H1 (cell line): ENCODE results near the gene NLRX1. TPM values are rescaled to one million over a fixed set of nuclear protein-coding genes. Genes with fewer than 3 reads are reported as not detected.

Experiments used
- CTCF ChIA-PET: fragments of 300-600 bp; sonication (Branson Sonifier 250); formaldehyde crosslinking; loops from one replicate; lab custom pipeline; 2021; ENCODE audit not compliant: partially characterized antibody; lab: Charles Lee
- POLR2A ChIA-PET: fragments of 300-600 bp; sonication (Branson Sonifier 250); formaldehyde crosslinking; loops from one replicate; lab custom pipeline; 2021; ENCODE audit warnings: inconsistent platforms; ENCODE audit not compliant: partially characterized antibody; lab: Charles Lee
- DNase-seq, 2 experiments: peaks; one replicate each; pipeline versions ENCODE4 v3.0.0 to v3.0.0-alpha.2; 2010 to 2022; ENCODE audit warnings: low spot score in 2 of 2, low read depth in 1 of 2, mixed read lengths in 1 of 2
- FAIRE-seq: peaks from 2 replicates; lab custom pipeline; 2011; peaks lifted over from hg19 to GRCh38; lab: Jason Lieb, UNC
- H2AFZ ChIP-seq: 2 replicates; pipeline ENCODE4 v1.8.1; 2012; ENCODE audit warnings: low read length, inconsistent platforms
- H2AK5ac ChIP-seq: 2 replicates; pipeline ENCODE4 v1.6.1; 2013; ENCODE audit warnings: low read depth, low read length
- H2BK120ac ChIP-seq: replicated peaks from 2 replicates; pipeline ENCODE3; 2013; ENCODE audit warnings: low read depth, low read length, inconsistent platforms
- H2BK12ac ChIP-seq: 2 replicates; pipeline ENCODE4 v1.6.1; 2013; ENCODE audit warnings: low read depth, low read length
- H2BK15ac ChIP-seq: 2 replicates; pipeline ENCODE4 v1.6.1; 2013; ENCODE audit warnings: low read length
- H2BK20ac ChIP-seq: 2 replicates; pipeline ENCODE4 v1.6.1; 2013; ENCODE audit warnings: low read length
- H2BK5ac ChIP-seq: 2 replicates; pipeline ENCODE4 v1.6.1; 2013; ENCODE audit warnings: low read depth, low read length
- H3K14ac ChIP-seq: 2 replicates; pipeline ENCODE4 v1.6.1; 2013; ENCODE audit warnings: inconsistent platforms; ENCODE audit not compliant: insufficient read length
- H3K18ac ChIP-seq: 2 replicates; pipeline ENCODE4 v1.6.1; 2013; ENCODE audit warnings: low read length; ENCODE audit errors: extremely low read depth
- H3K23ac ChIP-seq: 2 replicates; pipeline ENCODE4 v1.6.1; 2013; ENCODE audit warnings: inconsistent platforms; ENCODE audit not compliant: insufficient read length
- H3K23me2 ChIP-seq: 2 replicates; pipeline ENCODE4 v1.6.1; 2013; ENCODE audit warnings: low read depth, low read length
- H3K27ac ChIP-seq: 2 replicates; pipeline ENCODE4 v1.6.1; 2011; ENCODE audit warnings: low read depth, low read length, inconsistent platforms
- H3K27me3 ChIP-seq, 4 experiments: replicated peaks in 1 of 4; 1 replicate in 1 of 4; 2 replicates in 3 of 4; pipeline versions ENCODE4 v1.6.1 to v1.8.1; 2011 to 2013; ENCODE audit warnings: low read length in 3 of 4, mild to moderate bottlenecking in 3 of 4, inconsistent platforms in 2 of 4, mixed read lengths in 2 of 4, moderate library complexity in 1 of 4; ENCODE audit not compliant: control insufficient read depth in 3 of 4, insufficient read depth in 3 of 4; ENCODE audit errors: extremely low read depth in 1 of 4
- H3K36me3 ChIP-seq, 4 experiments: 2 replicates each; pipeline versions ENCODE4 v1.6.1 to v1.8.1; 2011 to 2013; ENCODE audit warnings: mild to moderate bottlenecking in 4 of 4, low read length in 3 of 4, moderate library complexity in 2 of 4, control low read depth in 1 of 4, inconsistent platforms in 1 of 4; ENCODE audit not compliant: insufficient read depth in 4 of 4, control insufficient read depth in 2 of 4
- H3K4ac ChIP-seq: replicated peaks from 2 replicates; pipeline ENCODE3; 2013; ENCODE audit warnings: low read length, low read depth, mixed read lengths, inconsistent platforms; ENCODE audit not compliant: insufficient read length
- H3K4me1 ChIP-seq, 4 experiments: replicated peaks in 1 of 4; 1 replicate in 1 of 4; 2 replicates in 3 of 4; pipeline versions ENCODE4 v1.6.1 to v1.8.1; 2011 to 2013; ENCODE audit warnings: low read length in 3 of 4, inconsistent platforms in 2 of 4, mixed read lengths in 1 of 4; ENCODE audit not compliant: insufficient read depth in 4 of 4, control insufficient read depth in 3 of 4
- H3K4me2 ChIP-seq, 2 experiments: 2 replicates each; pipeline versions ENCODE4 v1.6.1 to v1.8.1; 2011 to 2013; ENCODE audit warnings: low read depth in 2 of 2, low read length in 2 of 2, control low read depth in 1 of 2, inconsistent platforms in 1 of 2, mild to moderate bottlenecking in 1 of 2; ENCODE audit not compliant: insufficient read depth in 1 of 2
- H3K4me3 ChIP-seq, 4 experiments: fragments of 200-600, 300-600 bp in 1 of 4; sonication (generic), shearing (Covaris generic), sonication (Bioruptor Twin) in 1 of 4; 2 replicates each; pipeline versions ENCODE4 v1.5.1 to v1.8.1; 2011 to 2016; ENCODE audit warnings: low read length in 4 of 4, low read depth in 3 of 4, control low read depth in 2 of 4, inconsistent platforms in 2 of 4, mild to moderate bottlenecking in 2 of 4, mixed read lengths in 1 of 4, moderate library complexity in 1 of 4; ENCODE audit not compliant: insufficient read depth in 2 of 4; ENCODE audit errors: extremely low read depth in 1 of 4
- H3K56ac ChIP-seq: replicated peaks from 2 replicates; pipeline ENCODE3; 2013; ENCODE audit warnings: low read depth, mild to moderate bottlenecking, mixed read lengths, low read length, inconsistent platforms; ENCODE audit not compliant: insufficient read length
- H3K79me1 ChIP-seq: 2 replicates; pipeline ENCODE4 v1.6.1; 2013; ENCODE audit warnings: low read depth, low read length, control low read depth
- H3K79me2 ChIP-seq, 2 experiments: 2 replicates each; pipeline versions ENCODE4 v1.6.1 to v1.8.1; 2012 to 2013; ENCODE audit warnings: low read length in 2 of 2, mild to moderate bottlenecking in 2 of 2, inconsistent platforms in 1 of 2; ENCODE audit not compliant: insufficient read depth in 2 of 2, control insufficient read depth in 1 of 2
- H3K9ac ChIP-seq, 4 experiments: replicated peaks in 1 of 4; 1 replicate in 1 of 4; 2 replicates in 3 of 4; pipeline versions ENCODE4 v1.6.1 to v1.8.1; 2011 to 2013; ENCODE audit warnings: low read depth in 3 of 4, low read length in 3 of 4, control low read depth in 2 of 4, mild to moderate bottlenecking in 2 of 4, moderate library complexity in 2 of 4, inconsistent platforms in 1 of 4; ENCODE audit errors: extremely low read depth in 1 of 4
- H3K9me3 ChIP-seq, 2 experiments: 2 replicates each; pipeline versions ENCODE4 v1.6.1 to v1.8.1; 2012 to 2013; ENCODE audit warnings: mild to moderate bottlenecking in 2 of 2, moderate library complexity in 2 of 2, control low read depth in 1 of 2, inconsistent platforms in 1 of 2, low read depth in 1 of 2, low read length in 1 of 2, mixed read lengths in 1 of 2; ENCODE audit not compliant: insufficient read depth in 2 of 2
- H4K20me1 ChIP-seq, 2 experiments: replicated peaks in 1 of 2; 2 replicates each; pipeline versions ENCODE3 to v1.8.1; 2011 to 2013; ENCODE audit warnings: inconsistent platforms in 2 of 2, low read length in 2 of 2, mild to moderate bottlenecking in 1 of 2; ENCODE audit not compliant: insufficient read depth in 2 of 2, control insufficient read depth in 1 of 2
- H4K5ac ChIP-seq: 2 replicates; pipeline ENCODE4 v1.6.1; 2013; ENCODE audit warnings: low read length, low read depth, mixed read lengths, inconsistent platforms; ENCODE audit not compliant: insufficient read length
- H4K8ac ChIP-seq: 2 replicates; pipeline ENCODE4 v1.8.0; 2013; ENCODE audit warnings: mild to moderate bottlenecking, moderate library complexity, low read length, inconsistent platforms; ENCODE audit not compliant: insufficient read depth; ENCODE audit errors: extremely low read depth
- H4K91ac ChIP-seq: replicated peaks from 2 replicates; pipeline ENCODE3; 2013; ENCODE audit warnings: low read length, mixed read lengths, inconsistent platforms; ENCODE audit not compliant: insufficient read length
- ASH2L ChIP-seq: fragments of 200-600, 300-600 bp; sonication (generic); IDR thresholded peaks from one replicate; pipeline ENCODE4 v1.7.1; 2017; ENCODE audit warnings: low read length
- CREB1 ChIP-seq: IDR thresholded peaks from 2 replicates; pipeline ENCODE4 v1.6.1; 2012; ENCODE audit warnings: inconsistent platforms
- CTCF ChIP-seq, 3 experiments: IDR thresholded peaks; 1 replicate in 2 of 3; 2 replicates in 1 of 3; pipeline versions ENCODE4 v1.5.1 to v1.6.1; 2011; ENCODE audit warnings: low read length in 3 of 3, mild to moderate bottlenecking in 3 of 3, inconsistent platforms in 2 of 3, low read depth in 1 of 3, moderate library complexity in 1 of 3; ENCODE audit not compliant: insufficient read depth in 1 of 3; ENCODE audit errors: control extremely low read depth in 1 of 3
- GABPA ChIP-seq: IDR thresholded peaks from 2 replicates; pipeline ENCODE4 v1.6.1; 2011; ENCODE audit warnings: mild to moderate bottlenecking, low read length, moderate library complexity, borderline replicate concordance; ENCODE audit not compliant: insufficient read depth
- GTF2F1 ChIP-seq: IDR thresholded peaks from 2 replicates; pipeline ENCODE4 v1.6.1; 2012; ENCODE audit warnings: low read depth, low read length, improper control_type of control experiment, borderline replicate concordance
- JUN ChIP-seq: IDR thresholded peaks from 2 replicates; pipeline ENCODE4 v1.6.1; 2011; ENCODE audit warnings: low read depth, mild to moderate bottlenecking, improper control_type of control experiment, low read length
- POLR2A ChIP-seq, 2 experiments: IDR thresholded peaks; 1 replicate in 1 of 2; 2 replicates in 1 of 2; pipeline ENCODE4 v1.6.1; 2011; ENCODE audit warnings: low read depth in 2 of 2, low read length in 2 of 2, mild to moderate bottlenecking in 2 of 2; ENCODE audit errors: control extremely low read depth in 1 of 2
- POLR2AphosphoS5 ChIP-seq: IDR thresholded peaks from 2 replicates; pipeline ENCODE4 v1.6.1; 2011; ENCODE audit warnings: low read depth, low read length
- SP1 ChIP-seq: IDR thresholded peaks from 2 replicates; pipeline ENCODE4 v1.6.1; 2011; ENCODE audit warnings: low read depth, low read length
- SRF ChIP-seq: IDR thresholded peaks from 2 replicates; pipeline ENCODE4 v1.6.1; 2011; ENCODE audit warnings: mild to moderate bottlenecking, low read depth, low read length, moderate library complexity
- TAF7 ChIP-seq: optimal IDR thresholded peaks from 2 replicates; pipeline ENCODE3; 2011; ENCODE audit warnings: low read depth, mild to moderate bottlenecking, inconsistent platforms, low read length, moderate library complexity, borderline replicate concordance
- WGBS, 2 experiments: shearing (Covaris generic) in 1 of 2; methylation state at CpG; one replicate each; pipeline versions ENCODE4 v1.1.6 to v1.1.7; 2013 to 2015; ENCODE audit warnings: low lambda C conversion rate in 2 of 2, mixed read lengths in 2 of 2, inconsistent platforms in 1 of 2, low coverage in 1 of 2, missing lambda C conversion rate in 1 of 2; ENCODE audit not compliant: insufficient replicate concordance in 2 of 2, insufficient coverage in 1 of 2, insufficient read length in 1 of 2; ENCODE audit errors: extremely low coverage in 1 of 2, missing lambda C conversion rate in 1 of 2; 5-methylcytosine and 5-hydroxymethylcytosine counted together
- polyA plus RNA-seq, 7 experiments: library from polyadenylated mRNA; depleted of rRNA in 3 of 7; stranded (reverse) in 5 of 7; unstranded in 2 of 7; fragments of >200 nt in 5 of 7; fragments of 200-250 nt in 2 of 7; gene quantifications; 1 replicate in 5 of 7; 2 replicates in 1 of 7; 4 replicates in 1 of 7; pipeline versions ENCODE4 v1.2.1 to v1.2.3, GENCODE V29; 2011 to 2013; ENCODE audit warnings: missing spikeins in 2 of 7, mixed read lengths in 2 of 7
- total RNA-seq: library from RNA; stranded (reverse); fragmentation: NEBNext Ultra II Directional; extraction: Animal tissue kit (Norgen Biotek cat#: 25700); gene quantifications from 2 replicates; pipeline ENCODE4 v1.2.1, GENCODE V29; 2021

The NLRX1 gene
- total and polyA plus RNA-seq, 2 of the 8 experiments (the other 6 are each of a cell fraction or from before 2014, with no cell fraction given), result 13.2 to 18.6 TPM

- H2BK120ac ChIP-seq, result no peak overlapping the region
- peak overlapping the region; percentile 75 for H3K18ac ChIP-seq
- H3K27me3 ChIP-seq, result no peaks in the 10 kb centered on the region
- no peaks in the 10 kb centered on the region for H4K20me1 ChIP-seq
- no peaks in the 10 kb centered on the region for H3K36me3 ChIP-seq
- ChIA-PET CTCF (interaction anchor here (0.8 to 24.3 kb wide), 21 partner anchors 10 to 557 kb away, joined by 3 to 389 read pairs (median 4); partner anchors contain the start of gene ABCG4), POLR2A (interaction anchor here (0.6 to 6.3 kb wide), 32 partner anchors 9 to 222 kb away, joined by 3 to 58 read pairs (median 4); partner anchors contain the start of genes ABCG4, C2CD2L, CBL and DPAGT1)
- no peak overlapping the region for H3K23ac ChIP-seq
- H3K4me1 ChIP-seq, result peaks cover 0 to 4% (median 1%) of the 10 kb centered on the region in 4 experiments; a peak in 4 of 7 replicates
- H3K79me1 ChIP-seq, result no peaks in the 10 kb centered on the region
- H3K27ac ChIP-seq, result peak overlapping the region; percentile 88
- H2BK5ac ChIP-seq, result peak overlapping the region; percentile 90
- no peak for FAIRE-seq
- H3K9me3 ChIP-seq, result no peaks in the 10 kb centered on the region
- H3K14ac ChIP-seq, result no peak overlapping the region
- H3K4ac ChIP-seq, result no peak overlapping the region
- WGBS, 2 experiments, result 2% methylated on average over 15 of the region's 15 CpGs; no CpG with 5 or more reads in 1 of the 2 experiments
- H2AFZ ChIP-seq, result peak overlapping the region; percentile 24; the same call in 1 of the 2 replicates
- H2BK12ac ChIP-seq, result peak overlapping the region; percentile 81; the same call in 1 of the 2 replicates
- peak overlapping the region; percentile 86; the same call in 1 of the 2 replicates for H4K8ac ChIP-seq
- peak overlapping the region; percentile 4 for H4K91ac ChIP-seq
- no peak overlapping the region for H3K56ac ChIP-seq
- H3K9ac ChIP-seq, result peak overlapping the region; percentile 68 to 85 (median 78)
- peak overlapping the region; percentile 66 to 86 for H3K4me2 ChIP-seq
- no peak overlapping the region for H2AK5ac ChIP-seq
- no peaks in the 10 kb centered on the region for H3K79me2 ChIP-seq
- peak overlapping the region; percentile 45 for H4K5ac ChIP-seq
- H2BK15ac ChIP-seq, result no peak overlapping the region
- peak overlapping the region; percentile 64 to 87 (median 68) for H3K4me3 ChIP-seq
- H3K23me2 ChIP-seq, result peaks cover 7% of the 10 kb centered on the region; the same call in 1 of the 2 replicates
- peak; percentile 75 to 79 for DNase-seq
- H2BK20ac ChIP-seq, result no peak overlapping the region
- peak; percentile 61 for TF ChIP-seq POLR2AphosphoS5
- 0 out of 2 replicates have a peak, but pooled peaks have one; percentile 62 for TF ChIP-seq GABPA
- TF ChIP-seq CTCF (IDR thresholded peaks at IDR 0.05; ENCODE audit: control extremely low read depth in 1 of 3, insufficient read depth in 1 of 3, low read depth in 1 of 3, low read length in 3 of 3), result no peak
- TF ChIP-seq CREB1, result no peak
- TF ChIP-seq POLR2A (IDR thresholded peaks at IDR 0.05; ENCODE audit: control extremely low read depth in 1 of 2, low read depth in 2 of 2, low read length in 2 of 2), result peak in 1 of 2 experiments; percentile 89; a peak in 2 of 3 replicates
- TF ChIP-seq GTF2F1, result 0 out of 2 replicates have a peak, but pooled peaks have one; percentile 53
- peak; percentile 36 for TF ChIP-seq ASH2L
- TF ChIP-seq TAF7, result peak; percentile 60
- TF ChIP-seq JUN, result peak; percentile 37; the same call in 1 of the 2 replicates
- TF ChIP-seq SRF, result peak; percentile 33
- TF ChIP-seq SP1, result no peak
These were observed 776 bp downstream of the NLRX1 start for GRCh38 chr11:119169282-119169719.
